Peyer's patch (tissue), 4 donors: Measurements from ENCODE around the gene NMRK1.

Source experiments
- CTCF ChIP-seq, 6 experiments: fragments of 450-650 bp in 4 of 6; fragments of 200-600 bp in 2 of 6; sonication (generic) in 1 of 6; IDR thresholded peaks; one replicate each; pipeline ENCODE4 v1.5.1; 2017 to 2019; ENCODE audit warnings: antibody characterized with exemption in 6 of 6, mild to moderate bottlenecking in 3 of 6, moderate library complexity in 1 of 6
- POLR2A ChIP-seq, 2 donors: fragments of 450-650 bp; IDR thresholded peaks; one replicate each; pipeline ENCODE4 v1.5.1; 2017; ENCODE audit warnings: antibody characterized with exemption in 2 of 2, mild to moderate bottlenecking in 2 of 2, moderate library complexity in 2 of 2

- TF ChIP-seq CTCF (IDR thresholded peaks at IDR 0.05) (no peak), POLR2A (IDR thresholded peaks at IDR 0.05) (no peak)
These were observed 28.4 kb upstream of the NMRK1 start for GRCh38 chr9:75116306-75116705.
